Natural killer cell (primary cell): ENCODE measurements around the gene GRM8. TPM values are rescaled to one million over a fixed set of nuclear protein-coding genes. Genes with fewer than 3 reads are reported as not detected.

Experiments
- ATAC-seq, 3 donors: fragments of 150-1000 bp in 2 of 3; fragments of 200-7000 bp in 1 of 3; cut with Tn5 transposase; 1 replicate in 1 of 3; 2 replicates in 2 of 3; pipeline ENCODE4 v1.10.0; 2021; ENCODE audit warnings: mild to moderate bottlenecking in 2 of 3, moderate library complexity in 2 of 3
- DNase-seq, 2 donors: peaks; one replicate each; pipeline versions ENCODE4 v3.0.0 to v3.0.0-alpha.2; 2013 to 2021; ENCODE audit warnings: mixed read lengths in 1 of 2
- H3K27ac ChIP-seq: one replicate; pipeline ENCODE4 v1.5.1; 2013; ENCODE audit warnings: mild to moderate bottlenecking, low read length
- H3K27me3 ChIP-seq: one replicate; pipeline ENCODE4 v1.6.1; 2013; ENCODE audit warnings: low read length; ENCODE audit not compliant: control insufficient read depth, insufficient read depth
- H3K36me3 ChIP-seq: one replicate; pipeline ENCODE4 v1.6.1; 2013; ENCODE audit warnings: low read length; ENCODE audit not compliant: control insufficient read depth, insufficient read depth
- H3K4me1 ChIP-seq: one replicate; pipeline ENCODE4 v1.6.1; 2013; ENCODE audit warnings: low read length; ENCODE audit not compliant: control insufficient read depth, insufficient read depth
- H3K4me3 ChIP-seq: one replicate; pipeline ENCODE4 v1.5.1; 2013; ENCODE audit warnings: low read length
- H3K9me3 ChIP-seq: one replicate; pipeline ENCODE4 v1.6.1; 2013; ENCODE audit warnings: low read length; ENCODE audit not compliant: control insufficient read depth, insufficient read depth
- H3K27ac Mint-ChIP-seq, 2 donors: one replicate each; pipeline ENCODE4 v1.8.0; 2022; ENCODE audit warnings: mild to moderate bottlenecking in 2 of 2, mixed read lengths in 2 of 2, moderate library complexity in 1 of 2
- H3K27me3 Mint-ChIP-seq, 2 donors: one replicate each; pipeline ENCODE4 v1.8.0; 2022; ENCODE audit warnings: low read depth in 2 of 2, mixed read lengths in 2 of 2
- H3K36me3 Mint-ChIP-seq: one replicate; pipeline ENCODE4 v1.8.0; 2022; ENCODE audit warnings: mixed read lengths
- H3K4me1 Mint-ChIP-seq, 2 donors: one replicate each; pipeline ENCODE4 v1.8.0; 2022; ENCODE audit warnings: mixed read lengths in 2 of 2
- H3K4me3 Mint-ChIP-seq: one replicate; pipeline ENCODE4 v1.8.0; 2022; ENCODE audit warnings: mild to moderate bottlenecking, moderate library complexity, mixed read lengths
- H3K9me3 Mint-ChIP-seq, 2 donors: one replicate each; pipeline ENCODE4 v1.8.0; 2022; ENCODE audit warnings: mixed read lengths in 2 of 2
- CTCF ChIP-seq: fragments of 200-600 bp; IDR thresholded peaks from one replicate; pipeline ENCODE4 v1.8.0; 2022; ENCODE audit warnings: antibody characterized with exemption
- WGBS: methylation state at CpG from one replicate; pipeline ENCODE4 v1.1.7; 2013; ENCODE audit warnings: missing lambda C conversion rate; ENCODE audit not compliant: insufficient coverage; 5-methylcytosine and 5-hydroxymethylcytosine counted together
- intact Hi-C: fragments of 100-400 bp; cut with micrococcal nuclease; formaldehyde crosslinking; loops from one replicate; pipeline ENCODE4 v1.14.2; 2022
- total RNA-seq, 4 donors: library from RNA; stranded (reverse); fragments of 120-200 nt in 1 of 4; gene quantifications; one replicate each; pipeline versions ENCODE4 v1.2.3 to v1.2.4, GENCODE V29; 2013 to 2022

The GRM8 gene
- total RNA-seq, 3 donors from 2014 or later (not counting 1 experiment from before 2014, with no cell fraction given): not detected

- Histone ChIP-seq H3K4me1 (no peaks in the 10 kb centered on the region), H3K27me3 (no peaks in the 10 kb centered on the region), H3K36me3 (no peaks in the 10 kb centered on the region), H3K4me3 (no peak overlapping the region), H3K9me3 (no peaks in the 10 kb centered on the region), H3K27ac (no peak overlapping the region)
- intact Hi-C loops: no loop called here
- TF ChIP-seq CTCF: no peak
- ATAC-seq: no peak
- H3K4me3 Mint-ChIP-seq: no peak overlapping the region
- WGBS: 73% methylated on average over 3 of the region's 3 CpGs
- H3K4me1 Mint-ChIP-seq: no peaks in the 10 kb centered on the region
- H3K27ac Mint-ChIP-seq: no peak overlapping the region
- no peaks in the 10 kb centered on the region for H3K36me3 Mint-ChIP-seq
- H3K27me3 Mint-ChIP-seq: no peaks in the 10 kb centered on the region
- no peak for DNase-seq
- H3K9me3 Mint-ChIP-seq: no peaks in the 10 kb centered on the region
Measured at GRCh38 chr7:126978865-126979264, 273.9 kb downstream of the GRM8 start.

- Histone ChIP-seq H3K4me1 (no peaks in the 10 kb centered on the region), H3K27ac (no peak overlapping the region), H3K36me3 (no peaks in the 10 kb centered on the region), H3K27me3 (no peaks in the 10 kb centered on the region), H3K4me3 (no peak overlapping the region), H3K9me3 (no peaks in the 10 kb centered on the region)
- H3K27ac Mint-ChIP-seq: no peak overlapping the region
- no peak for DNase-seq
- H3K27me3 Mint-ChIP-seq: peaks cover 0 to 2% of the 10 kb centered on the region in 2 donors
- H3K4me3 Mint-ChIP-seq: no peak overlapping the region
- intact Hi-C loops: no loop called here
- no peak for ATAC-seq
- H3K36me3 Mint-ChIP-seq: no peaks in the 10 kb centered on the region
- no peaks in the 10 kb centered on the region for H3K4me1 Mint-ChIP-seq
- TF ChIP-seq CTCF: no peak
- H3K9me3 Mint-ChIP-seq: peaks cover 3% of the 10 kb centered on the region in 2 donors
Measured at GRCh38 chr7:126973066-126973465, 279.7 kb downstream of the GRM8 start.

GRCh38 chr7:126972571-126972970, 280.2 kb downstream of the GRM8 start:
- Mint-ChIP-seq H3K9me3 (peaks cover 3 to 4% of the 10 kb centered on the region in 2 donors), H3K27ac (no peak overlapping the region), H3K36me3 (no peaks in the 10 kb centered on the region), H3K4me1 (no peaks in the 10 kb centered on the region), H3K27me3 (peaks cover 0 to 2% of the 10 kb centered on the region in 2 donors), H3K4me3 (no peak overlapping the region)
- Histone ChIP-seq H3K4me3 (no peak overlapping the region), H3K36me3 (no peaks in the 10 kb centered on the region), H3K27ac (no peak overlapping the region), H3K27me3 (no peaks in the 10 kb centered on the region), H3K4me1 (no peaks in the 10 kb centered on the region), H3K9me3 (no peaks in the 10 kb centered on the region)
- intact Hi-C loops: no loop called here
- 63% methylated on average over 1 of the region's 1 CpG for WGBS
- ATAC-seq (no peak), DNase-seq (no peak)
- no peak for TF ChIP-seq CTCF

- ATAC-seq (no peak), DNase-seq (no peak)
- no peaks in the 10 kb centered on the region for H3K4me1 Mint-ChIP-seq
- no peak overlapping the region for H3K27ac Mint-ChIP-seq
- Histone ChIP-seq H3K9me3 (no peaks in the 10 kb centered on the region), H3K27ac (no peak overlapping the region), H3K27me3 (no peaks in the 10 kb centered on the region), H3K4me1 (no peaks in the 10 kb centered on the region), H3K4me3 (no peak overlapping the region), H3K36me3 (no peaks in the 10 kb centered on the region)
- H3K36me3 Mint-ChIP-seq: no peaks in the 10 kb centered on the region
- peaks cover 0 to 2% of the 10 kb centered on the region in 2 donors for H3K9me3 Mint-ChIP-seq
- H3K27me3 Mint-ChIP-seq: no peaks in the 10 kb centered on the region
- intact Hi-C loops: no loop called here
- no peak overlapping the region for H3K4me3 Mint-ChIP-seq
- no peak for TF ChIP-seq CTCF
Measured at GRCh38 chr7:126959649-126960048, 293.1 kb downstream of the GRM8 start.
